ENCODE data around the gene HOATZ.

Gene HOATZ

DNA sequence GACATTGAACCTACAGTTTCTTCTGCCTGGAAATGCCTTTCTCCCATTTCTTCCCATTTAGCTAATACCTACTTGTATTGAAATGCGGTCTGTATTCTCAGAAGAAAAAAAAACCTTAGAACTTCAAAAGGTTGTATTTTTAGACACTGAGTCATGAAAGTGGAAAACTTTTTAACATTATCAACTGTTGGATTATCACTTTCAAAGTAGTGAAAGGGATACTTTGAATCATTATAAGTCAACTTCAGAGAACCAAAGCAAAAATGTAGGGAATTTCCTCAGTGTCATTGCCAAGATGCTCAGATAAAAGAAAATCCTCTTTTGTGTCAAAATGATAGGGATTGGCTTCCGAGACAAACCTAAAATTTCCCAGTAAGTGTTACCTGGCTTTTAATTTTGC is 6.6 kb downstream of the HOATZ start:
- H3K4me3 ChIP-seq (ENCODE audit: low read depth, low read length): no peak overlapping the region

DNA sequence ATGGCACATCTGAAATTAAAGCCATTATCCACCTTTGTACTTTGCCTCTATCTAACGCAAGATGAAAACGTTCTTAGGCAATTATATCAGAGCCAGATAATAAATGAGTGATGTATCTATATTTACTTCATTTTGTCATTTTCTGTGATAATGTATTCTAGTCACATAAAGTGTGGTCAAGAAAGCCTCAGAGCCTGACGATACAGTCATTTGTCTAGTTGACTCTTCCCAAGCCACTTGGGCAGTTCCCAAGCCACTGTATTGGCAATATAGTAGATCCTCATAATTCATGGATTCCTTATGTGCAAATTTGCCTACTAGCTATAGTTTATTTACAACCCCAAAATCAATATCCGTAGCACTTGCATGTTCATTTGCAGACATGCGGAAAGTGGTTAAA is 7.8 kb downstream of the HOATZ start:
- no peak overlapping the region for H3K4me3 ChIP-seq (ENCODE audit: low read depth, low read length)

DNA sequence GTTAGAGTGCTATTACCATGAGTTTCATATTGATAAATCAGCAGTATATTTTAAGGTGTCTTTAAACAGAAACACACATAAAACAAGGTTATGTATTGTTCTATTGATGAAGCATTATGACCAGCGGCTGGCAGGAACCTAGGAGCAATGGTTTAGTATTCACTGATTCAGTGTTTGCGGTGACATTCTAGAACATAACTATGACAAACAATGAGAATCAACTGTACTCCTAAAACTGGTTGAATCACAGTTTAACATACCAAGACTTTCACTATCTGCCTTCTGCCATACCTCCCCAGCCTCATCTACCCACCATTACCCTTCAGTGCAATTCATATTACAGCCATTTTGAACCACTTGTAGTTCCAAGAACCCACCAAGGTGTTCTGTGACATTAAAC is 8.8 kb downstream of the HOATZ start:
- no peak overlapping the region for H3K4me3 ChIP-seq (ENCODE audit: low read depth, low read length)

DNA sequence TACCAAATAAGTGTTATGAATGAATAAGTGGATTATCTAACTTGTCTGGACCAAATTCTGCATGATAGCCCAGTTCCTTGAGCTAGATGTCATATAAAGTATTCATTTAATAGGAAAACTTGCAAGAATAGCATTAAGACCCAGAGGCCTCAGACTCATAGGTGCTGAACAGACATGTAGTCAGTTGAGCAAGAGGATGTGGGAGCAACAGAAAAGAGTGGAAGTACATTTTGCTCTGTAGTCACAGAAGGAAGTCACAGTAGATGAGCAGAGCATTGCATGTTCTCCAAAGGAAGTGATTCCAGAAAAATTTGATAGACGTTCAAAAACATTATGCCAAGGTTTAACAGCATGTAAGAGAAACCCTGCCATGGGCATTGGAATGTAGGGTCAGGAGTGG is 9.5 kb downstream of the HOATZ start:
- H3K4me3 ChIP-seq (ENCODE audit: low read depth, low read length): no peak overlapping the region

DNA sequence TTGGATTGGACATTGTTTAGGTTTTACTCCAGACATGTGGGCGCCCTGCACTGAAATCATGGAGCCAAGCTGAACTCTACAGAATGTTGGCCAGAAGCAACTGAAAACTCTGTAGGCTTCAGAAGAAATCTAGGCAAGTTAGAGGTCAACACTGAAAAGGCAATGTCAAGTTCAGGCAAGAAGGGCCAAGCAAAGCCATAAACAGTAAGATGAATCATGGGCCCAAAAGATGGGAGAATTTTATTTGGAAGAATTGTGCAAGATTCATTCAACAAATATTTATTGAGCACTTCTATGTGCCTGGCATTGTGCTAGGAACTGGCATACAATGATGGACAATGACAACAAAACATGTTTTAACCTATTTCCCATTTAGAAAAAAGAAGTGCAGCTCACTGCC is 10.9 kb downstream of the HOATZ start:
- H3K4me3 ChIP-seq (ENCODE audit: low read depth, low read length): no peak overlapping the region

DNA sequence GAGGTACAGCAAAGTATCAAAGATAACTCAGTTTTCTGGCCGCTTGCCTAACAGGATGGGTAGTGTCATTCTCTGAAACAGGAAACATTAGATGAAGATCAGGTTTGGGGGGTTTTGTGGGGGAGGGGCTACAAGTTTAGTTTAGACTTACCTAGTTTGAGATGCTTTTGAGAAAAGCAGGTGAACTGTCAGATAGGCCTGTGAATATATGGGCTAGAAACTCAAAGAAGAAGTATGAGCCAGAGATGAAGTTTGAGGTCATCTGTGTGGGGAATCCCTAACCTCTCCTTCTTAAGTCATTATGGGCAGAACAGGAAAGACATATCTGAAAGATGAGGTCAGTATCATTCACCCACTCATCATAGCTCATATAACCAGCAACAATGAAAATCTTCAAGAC is 11.9 kb downstream of the HOATZ start:
- no peak overlapping the region for H3K4me3 ChIP-seq (ENCODE audit: low read depth, low read length)

DNA sequence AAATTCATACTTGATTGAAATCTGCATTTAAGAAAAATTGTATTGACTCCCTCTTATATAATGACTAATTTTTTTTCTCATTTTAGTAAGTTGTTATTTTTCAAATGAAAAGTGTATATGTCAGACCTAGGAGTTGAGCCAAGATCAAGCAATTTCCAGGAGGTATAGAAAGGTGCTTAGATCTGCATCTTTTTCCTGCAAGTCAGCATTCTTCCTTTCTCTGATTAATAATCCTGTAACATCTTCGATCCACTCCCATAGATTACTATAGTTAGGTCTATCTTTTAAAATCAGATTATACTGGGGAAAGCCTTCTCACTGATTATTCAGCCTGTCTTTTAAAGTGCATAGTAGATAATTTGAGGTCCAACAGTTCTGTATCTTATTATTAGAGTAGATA is 12.7 kb downstream of the HOATZ start:
- H3K4me3 ChIP-seq (ENCODE audit: low read depth, low read length): no peak overlapping the region

DNA sequence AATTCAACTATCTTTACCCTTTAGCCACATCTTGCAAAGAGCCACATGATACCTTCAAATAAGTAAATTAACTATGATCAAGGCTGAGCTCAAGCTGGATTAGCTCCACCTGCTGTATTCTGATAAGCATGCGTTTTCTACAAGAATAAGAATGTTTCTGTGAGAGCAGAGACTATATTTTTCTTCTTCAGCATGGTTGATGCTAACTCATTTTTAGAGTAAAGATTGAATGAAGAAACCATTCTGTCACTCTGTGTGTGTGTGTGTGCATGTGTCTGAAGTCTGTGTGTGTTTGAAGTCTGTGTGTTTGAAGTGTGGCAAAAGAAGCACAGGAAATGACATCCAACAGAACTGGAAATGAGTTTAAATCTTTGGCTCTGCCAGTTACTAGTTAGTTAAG is 14.0 kb downstream of the HOATZ start:
- no peak overlapping the region for H3K4me3 ChIP-seq (ENCODE audit: low read depth, low read length)

DNA sequence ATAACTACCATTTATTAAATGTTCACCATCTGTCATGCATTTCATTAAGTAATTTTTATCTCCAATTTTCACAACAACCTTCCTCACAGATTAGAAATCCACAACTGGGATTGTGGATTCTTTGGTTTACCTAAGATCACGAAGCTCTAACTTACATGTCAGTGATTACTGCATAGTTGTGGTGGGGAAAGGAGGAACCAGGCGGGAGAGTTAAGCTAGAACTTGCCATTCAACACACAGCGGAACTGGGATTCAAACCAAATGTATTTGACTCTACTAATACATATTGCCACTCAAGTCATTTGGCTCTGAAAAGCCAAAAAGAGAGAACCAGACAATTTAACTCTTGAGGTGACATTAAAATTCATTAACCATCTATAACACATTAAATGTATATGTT is 15.5 kb downstream of the HOATZ start:
- no peak overlapping the region for H3K4me3 ChIP-seq (ENCODE audit: low read depth, low read length)

DNA sequence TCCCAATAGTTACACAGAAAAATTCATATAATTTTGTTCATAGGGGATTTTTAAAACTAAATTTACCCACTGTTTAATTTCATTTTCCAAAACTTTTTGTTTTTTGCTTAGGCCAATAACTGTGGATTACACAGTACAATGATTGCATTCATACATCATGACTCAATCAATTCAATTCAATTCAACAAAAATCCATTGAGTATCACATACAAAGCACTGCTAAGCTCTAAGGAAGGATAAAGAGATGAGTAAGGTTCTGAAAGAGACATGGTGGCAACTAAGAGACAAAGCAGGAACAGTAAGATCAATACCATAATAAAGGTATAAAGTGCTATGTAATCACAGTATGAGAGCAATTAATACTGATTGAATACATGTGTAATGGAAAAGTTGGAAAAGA is 16.6 kb downstream of the HOATZ start:
- H3K4me3 ChIP-seq (ENCODE audit: low read depth, low read length): no peak overlapping the region

DNA sequence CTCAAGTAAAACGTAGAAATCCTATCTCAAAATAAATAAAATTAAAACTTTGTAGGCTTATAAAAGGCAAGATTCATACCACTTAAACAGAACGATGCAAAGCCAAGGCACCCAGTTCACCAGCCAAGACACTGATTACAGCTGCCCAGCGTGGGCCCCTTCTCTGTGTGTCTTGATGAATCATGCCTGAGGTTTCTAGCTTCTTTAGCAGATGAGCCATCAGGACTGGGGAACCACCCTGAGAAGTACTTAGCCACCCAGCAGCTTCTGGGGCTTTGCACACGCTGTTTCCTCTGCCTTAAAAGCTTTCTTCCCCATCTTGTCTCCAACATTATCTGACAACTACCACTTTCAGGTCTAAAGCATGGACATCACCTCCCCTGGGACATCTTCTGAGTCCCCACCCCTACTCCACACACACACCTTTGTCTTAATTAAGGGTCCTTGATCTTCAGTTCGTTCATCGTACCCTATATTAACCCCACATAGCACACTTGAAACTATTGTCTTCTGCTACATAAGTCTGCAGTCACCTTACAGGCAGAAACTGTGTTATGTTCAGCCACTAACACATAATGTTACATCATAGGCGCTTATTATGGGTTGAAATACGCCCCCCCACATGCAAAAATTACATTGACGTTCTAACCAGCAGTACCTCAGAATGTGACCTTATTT is 17.2 kb downstream of the HOATZ start:
- no peak overlapping the region for H3K4me3 ChIP-seq (ENCODE audit: low read depth, low read length)

DNA sequence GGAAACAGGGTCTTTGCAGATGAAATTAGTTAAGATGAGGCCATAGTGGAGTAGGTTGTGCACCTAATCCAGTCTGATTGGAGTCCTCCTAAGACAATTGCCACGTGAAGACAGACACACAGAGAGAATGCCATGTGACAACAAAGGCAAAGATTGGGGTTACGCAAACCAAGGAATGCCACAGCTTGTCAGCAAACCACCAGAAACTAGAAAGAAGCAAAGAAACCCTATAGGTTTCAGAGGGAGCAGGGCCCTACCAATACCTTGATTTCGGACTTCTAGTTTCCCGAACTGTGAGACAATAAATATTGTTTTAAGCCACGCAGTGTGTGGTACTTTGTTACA is 17.8 kb downstream of the HOATZ start:
- no peak overlapping the region for H3K4me3 ChIP-seq (ENCODE audit: low read depth, low read length)

DNA sequence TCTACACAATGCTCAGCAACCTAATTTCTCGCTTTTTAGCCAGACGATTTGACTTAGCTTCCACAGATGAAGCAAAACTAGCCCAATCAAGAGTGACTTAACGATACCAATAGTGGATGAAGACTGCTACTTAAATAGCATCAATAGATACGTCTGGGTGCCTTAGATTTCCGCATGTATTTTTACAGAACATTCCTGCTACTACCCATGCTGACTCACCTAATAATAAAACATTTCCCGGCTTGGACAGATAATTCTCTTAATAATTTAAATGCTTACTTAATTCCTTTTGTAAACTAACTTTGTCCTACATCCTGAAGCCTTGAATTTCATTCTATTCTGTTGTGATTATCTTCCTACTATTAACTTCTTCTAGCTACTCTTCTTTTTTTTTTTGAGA is 20.7 kb downstream of the HOATZ start:
- no peak overlapping the region for H3K4me3 ChIP-seq (ENCODE audit: low read depth, low read length)

DNA sequence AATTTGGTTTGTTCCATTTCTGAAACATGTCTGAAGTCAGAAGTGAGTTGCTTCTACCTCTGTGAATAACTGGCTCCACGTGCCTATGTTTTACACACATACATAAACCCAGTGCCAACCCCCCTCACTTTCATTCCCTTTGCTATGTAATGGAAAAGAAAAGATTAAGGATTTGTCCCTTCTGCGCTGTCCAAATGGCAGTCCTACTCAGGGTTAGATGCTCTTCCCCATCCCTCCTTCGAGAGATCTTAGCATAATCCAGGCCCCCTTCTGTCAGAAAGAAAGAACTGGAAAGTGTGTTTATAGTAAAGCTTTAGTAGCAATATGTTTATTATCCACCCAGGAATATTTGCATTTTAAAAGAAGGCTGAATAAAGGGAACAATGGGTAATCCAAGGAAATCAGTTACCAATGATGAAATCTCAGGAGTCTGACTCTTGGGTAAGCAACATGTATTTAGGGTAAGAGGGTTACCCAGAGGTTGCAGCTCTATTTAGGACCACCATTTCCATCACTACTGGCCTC is 22.8 kb downstream of the HOATZ start:
- no peak overlapping the region for H3K4me3 ChIP-seq (ENCODE audit: low read depth, low read length)

DNA sequence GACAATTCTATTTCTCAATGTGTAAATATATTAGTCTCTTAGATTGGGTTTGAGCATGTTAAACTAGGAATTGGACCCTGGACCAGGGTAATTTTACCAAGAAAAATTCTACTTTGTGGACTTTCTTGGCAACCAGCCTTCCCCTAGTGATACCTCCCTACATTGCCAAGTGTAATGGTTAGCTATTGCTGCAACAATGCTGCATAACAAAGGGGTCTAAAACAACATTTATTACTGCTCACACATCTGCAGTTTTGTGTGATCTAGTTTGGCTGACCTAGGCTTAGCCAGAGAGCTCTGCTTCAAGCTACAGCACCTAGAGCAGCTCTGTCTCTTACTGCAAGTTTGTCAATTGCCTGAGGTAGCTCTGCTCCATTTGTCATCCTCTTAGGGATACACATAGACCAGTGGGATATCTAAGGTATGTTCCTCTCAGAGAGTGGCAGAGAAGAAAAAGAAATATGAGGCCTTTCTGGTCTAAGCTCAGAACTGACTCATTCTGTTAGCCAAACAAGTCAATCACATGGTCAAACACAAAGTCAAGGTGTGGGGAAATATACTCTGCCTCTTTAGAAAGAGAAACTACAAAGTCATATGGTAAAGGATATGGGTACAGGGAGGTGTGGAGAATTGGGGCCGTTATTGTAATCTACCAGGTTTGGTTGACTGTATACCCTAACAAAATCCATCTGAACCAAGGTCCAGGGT is 24.0 kb downstream of the HOATZ start:
- H3K4me3 ChIP-seq (ENCODE audit: low read depth, low read length): no peak overlapping the region

DNA sequence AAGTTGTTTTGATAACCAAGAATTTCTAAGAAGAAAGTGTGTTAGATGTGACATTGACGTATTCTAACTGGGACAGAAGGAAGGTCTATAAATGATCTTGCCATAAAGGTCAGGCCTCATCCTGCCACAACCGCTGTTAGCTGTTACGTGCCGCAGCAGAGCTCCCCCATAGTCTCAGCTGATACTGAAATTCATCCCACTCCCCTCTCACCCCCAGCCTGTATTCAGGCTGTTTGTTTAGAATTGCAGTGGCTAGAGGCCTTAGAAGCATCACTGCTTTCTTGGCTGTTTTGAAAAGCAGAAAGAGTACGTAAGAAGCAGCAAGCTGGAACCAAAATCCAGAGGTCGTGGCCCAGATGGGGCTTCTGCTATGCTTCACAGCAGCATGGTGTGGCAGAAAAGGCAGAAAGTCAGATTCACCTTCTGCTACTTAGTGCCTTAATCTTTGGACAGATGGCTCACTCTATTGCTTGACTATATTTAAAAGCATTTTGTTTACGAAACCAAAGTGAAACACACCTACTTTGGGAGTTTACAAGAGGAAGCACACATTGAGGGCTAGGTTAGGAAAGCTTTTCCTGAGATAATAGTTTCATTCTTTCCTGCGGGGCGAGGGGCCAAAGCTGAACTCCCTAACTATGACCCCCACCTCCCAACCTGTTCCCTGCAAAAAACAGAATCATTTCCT is 25.0 kb downstream of the HOATZ start:
- H3K4me3 ChIP-seq (ENCODE audit: low read depth, low read length): no peak overlapping the region

DNA sequence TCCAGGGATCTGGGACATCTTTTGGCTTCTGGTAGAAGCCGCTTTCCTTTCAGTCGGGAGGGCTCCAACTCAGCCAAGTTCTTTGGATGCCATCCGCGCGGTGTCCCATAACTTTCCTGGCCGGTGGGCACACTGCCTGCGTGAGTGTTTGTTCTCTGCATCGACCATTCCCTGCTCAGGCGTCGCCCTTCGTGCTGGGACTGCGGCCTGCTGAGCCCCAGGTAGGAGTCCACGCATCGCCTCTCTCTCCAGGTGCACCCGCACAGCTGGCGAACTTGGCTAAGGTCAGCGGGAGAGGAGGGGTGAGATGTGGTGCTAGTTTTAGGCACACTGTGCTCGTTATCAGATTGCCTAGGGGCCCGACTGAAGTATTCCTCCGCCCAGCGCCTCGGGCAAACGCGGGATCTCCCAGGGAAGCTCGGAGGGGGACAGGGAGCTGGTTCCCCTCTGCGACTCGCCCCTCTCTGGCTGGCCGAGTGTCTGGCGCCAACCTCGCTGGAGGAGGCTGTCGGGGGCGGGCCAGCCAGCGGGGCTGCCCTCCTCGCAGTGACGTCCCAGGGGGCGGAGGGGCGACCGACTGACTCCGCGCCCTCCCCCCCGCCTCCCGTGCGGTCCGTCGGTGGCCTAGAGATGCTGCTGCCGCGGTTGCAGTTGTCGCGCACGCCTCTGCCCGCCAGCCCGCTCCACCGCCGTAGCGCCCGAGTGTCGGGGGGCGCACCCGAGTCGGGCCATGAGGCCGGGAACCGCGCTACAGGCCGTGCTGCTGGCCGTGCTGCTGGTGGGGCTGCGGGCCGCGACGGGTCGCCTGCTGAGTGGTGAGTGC is 25.7 kb downstream of the HOATZ start, which contains the start of gene LAYN:
TSS of gene LAYN (plus strand) at position 607 of the 823 bp plus-strand sequence. CDS start at position 731, 124 bp downstream.
- peak within 1 kb of the TSS; percentile 61 for H3K4me3 ChIP-seq (ENCODE audit: low read depth, low read length)

DNA sequence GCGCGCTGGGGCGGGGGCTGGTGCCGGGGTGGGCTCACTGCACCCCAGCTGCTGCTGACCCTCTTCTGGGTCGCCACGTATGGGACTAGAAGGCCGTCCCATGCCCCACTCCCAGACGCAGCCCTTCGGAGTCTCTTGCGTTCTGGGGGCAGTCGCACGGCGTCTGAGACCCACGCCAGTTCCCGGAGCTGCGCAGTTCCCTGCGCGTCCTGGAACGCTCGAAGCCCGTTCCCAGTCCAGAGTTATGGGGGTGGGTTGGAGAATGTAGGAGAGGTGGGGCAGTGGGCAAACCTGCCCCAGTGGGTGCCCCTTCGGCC is 26.3 kb downstream of the HOATZ start:
- peak overlapping the region; percentile 61 for H3K4me3 ChIP-seq (ENCODE audit: low read depth, low read length)

DNA sequence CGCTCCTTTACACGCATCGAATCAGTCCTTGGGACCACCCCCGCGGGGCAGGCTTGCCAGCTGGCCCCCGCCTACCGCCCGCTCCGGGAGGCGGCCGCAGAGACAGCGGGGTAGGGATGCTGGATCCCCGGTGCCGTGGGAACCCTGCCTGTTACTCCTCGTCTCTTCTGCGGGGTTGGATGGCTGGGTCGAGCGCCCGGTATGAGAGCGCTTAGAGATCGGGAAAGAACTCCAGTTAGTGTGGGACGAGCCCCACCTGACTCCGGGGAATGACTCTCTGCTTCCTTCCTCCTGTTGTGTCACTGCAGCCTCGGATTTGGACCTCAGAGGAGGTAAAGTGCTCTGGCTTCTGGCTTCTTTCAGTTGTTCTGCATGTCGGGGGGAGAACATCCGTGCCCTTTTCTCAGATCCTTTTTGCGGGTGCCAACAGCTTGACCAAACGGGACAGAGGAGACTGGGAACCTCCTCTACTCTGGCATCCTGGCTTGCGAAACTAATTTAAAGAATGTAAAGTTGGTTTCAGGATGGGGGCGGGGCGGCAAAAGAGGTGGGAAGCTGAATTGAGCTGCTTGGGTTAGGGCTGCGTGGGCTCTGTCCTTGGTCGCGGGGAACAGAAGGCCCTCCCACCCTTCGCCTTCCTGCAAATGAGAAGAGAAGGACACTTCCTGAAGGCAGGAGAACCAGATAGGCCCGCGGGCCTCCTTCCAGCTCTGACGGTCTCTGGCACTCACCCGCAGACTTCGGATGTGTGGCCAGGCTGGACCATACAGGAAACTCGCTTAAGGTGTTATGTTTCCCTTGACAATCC is 26.9 kb downstream of the HOATZ start:
- peak overlapping the region; percentile 61 for H3K4me3 ChIP-seq (ENCODE audit: low read depth, low read length)

DNA sequence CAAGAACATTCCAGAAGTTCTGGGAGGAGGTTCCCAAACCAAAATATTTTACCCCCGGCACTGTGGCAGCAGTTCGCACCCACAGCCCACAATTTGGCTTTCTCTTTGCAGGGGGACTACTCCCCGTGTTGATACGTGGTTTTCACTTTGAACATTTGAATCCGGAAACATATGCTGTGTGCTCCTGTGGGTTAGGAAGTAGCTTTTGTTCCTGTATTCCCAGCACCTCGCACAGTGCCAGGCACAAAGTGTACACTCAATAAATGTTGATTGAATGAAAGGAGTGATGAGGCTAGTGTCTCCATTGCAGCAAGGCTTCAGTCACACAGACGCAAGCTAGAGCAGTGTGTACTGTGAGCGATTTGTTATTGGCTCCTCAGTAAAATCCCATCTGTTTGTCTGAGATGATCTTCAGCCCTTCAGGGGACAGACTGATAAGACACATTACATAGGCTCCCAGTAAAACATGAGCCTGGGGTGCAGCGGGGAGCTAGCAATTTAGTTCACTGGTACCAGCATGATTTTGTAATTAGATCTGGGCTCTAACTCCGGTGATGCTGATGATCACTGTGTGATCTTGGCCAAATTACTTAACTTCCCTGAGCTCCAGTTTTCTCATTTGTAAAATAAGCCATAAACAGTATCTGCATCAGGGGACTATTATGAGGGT is 28.2 kb downstream of the HOATZ start:
- no peak overlapping the region for H3K4me3 ChIP-seq (ENCODE audit: low read depth, low read length)

Measured in iPS-11a (cell line).